Breast epithelium (tissue), 4 donors: ENCODE data around the gene PRMT9. TPM values are rescaled to one million over a fixed set of nuclear protein-coding genes. Genes with fewer than 3 reads are reported as not detected.

Experiments used
- DNase-seq, 2 donors: peaks; one replicate each; pipeline ENCODE4 v3.0.0-alpha.2; 2019; ENCODE audit warnings: low spot score in 2 of 2
- H3K27ac ChIP-seq, 2 donors: fragments of 200-600 bp; sonication (generic) in 1 of 2; one replicate each; pipeline ENCODE4 v1.5.1; 2016 to 2019; ENCODE audit warnings: mild to moderate bottlenecking in 1 of 2
- H3K27me3 ChIP-seq, 2 donors: fragments of 200-600 bp; sonication (generic) in 1 of 2; one replicate each; pipeline versions ENCODE4 v1.5.1 to v1.6.0; 2017 to 2019; ENCODE audit warnings: control low read depth in 1 of 2, mild to moderate bottlenecking in 1 of 2
- H3K36me3 ChIP-seq: fragments of 200-600 bp; one replicate; pipeline ENCODE4 v1.5.1; 2019
- H3K4me1 ChIP-seq, 2 donors: fragments of 200-600 bp; sonication (generic); one replicate each; pipeline ENCODE4 v1.5.1; 2016 to 2019; ENCODE audit warnings: control low read depth in 1 of 2
- H3K4me3 ChIP-seq, 3 donors: fragments of 200-600 bp; sonication (generic); 1 replicate in 2 of 3; 2 replicates in 1 of 3; pipeline ENCODE4 v1.5.1; 2016 to 2019; ENCODE audit warnings: mild to moderate bottlenecking in 3 of 3, moderate library complexity in 2 of 3
- H3K9me3 ChIP-seq, 2 donors: fragments of 200-600 bp; sonication (generic) in 1 of 2; one replicate each; pipeline ENCODE4 v1.5.1; 2016 to 2019; ENCODE audit warnings: control low read depth in 1 of 2
- CTCF ChIP-seq, 3 donors: fragments of 450-650 bp; IDR thresholded peaks; one replicate each; pipeline ENCODE4 v1.5.1; 2016 to 2017; ENCODE audit warnings: antibody characterized with exemption in 3 of 3, mild to moderate bottlenecking in 3 of 3, moderate library complexity in 3 of 3
- POLR2A ChIP-seq: fragments of 450-650 bp; IDR thresholded peaks from one replicate; pipeline ENCODE4 v1.6.1; 2016; ENCODE audit warnings: antibody characterized with exemption, mild to moderate bottlenecking, moderate library complexity
- POLR2AphosphoS5 ChIP-seq, 3 donors: sonication (generic); formaldehyde crosslinking; IDR thresholded peaks; one replicate each; pipeline ENCODE4 v1.6.1; 2017; ENCODE audit warnings: antibody characterized with exemption in 3 of 3
- intact Hi-C: fragments of 100-400 bp; cut with DNase I; formaldehyde crosslinking; loops from one replicate; pipeline ENCODE4 v1.15.1; 2023; ENCODE audit warnings: low total_unique reads
- total RNA-seq, 3 donors: library from RNA; depleted of rRNA; stranded (reverse); fragments of >200 nt; gene quantifications; one replicate each; pipeline ENCODE4 v1.1.0, GENCODE V29; 2016

Gene PRMT9
- total RNA-seq, 3 donors from 2014 or later, result 7.8 to 21.8 (median 10.5) TPM

GRCh38 chr4:147693218-147693617 is 9.3 kb upstream of the PRMT9 start:
- no peak overlapping the region for H3K4me3 ChIP-seq
- intact Hi-C loops, result no loop called here
- H3K27ac ChIP-seq, result no peak overlapping the region
- TF ChIP-seq POLR2AphosphoS5 (IDR thresholded peaks at IDR 0.05) (no peak), CTCF (IDR thresholded peaks at IDR 0.05) (no peak), POLR2A (no peak)
- H3K4me1 ChIP-seq, result no peaks in the 10 kb centered on the region
- H3K36me3 ChIP-seq, result no peaks in the 10 kb centered on the region
- H3K27me3 ChIP-seq, result no peaks in the 10 kb centered on the region
- no peak for DNase-seq
- H3K9me3 ChIP-seq, result no peaks in the 10 kb centered on the region

GRCh38 chr4:147691820-147692219 is 7.9 kb upstream of the PRMT9 start:
- H3K9me3 ChIP-seq, result no peaks in the 10 kb centered on the region
- intact Hi-C loops, result no loop called here
- DNase-seq, result no peak
- H3K4me3 ChIP-seq, result no peak overlapping the region
- no peak overlapping the region for H3K27ac ChIP-seq
- TF ChIP-seq CTCF (IDR thresholded peaks at IDR 0.05) (no peak), POLR2A (no peak), POLR2AphosphoS5 (IDR thresholded peaks at IDR 0.05) (no peak)
- no peaks in the 10 kb centered on the region for H3K27me3 ChIP-seq
- no peaks in the 10 kb centered on the region for H3K36me3 ChIP-seq
- H3K4me1 ChIP-seq, result no peaks in the 10 kb centered on the region

- no peak overlapping the region for H3K4me3 ChIP-seq
- no peak for DNase-seq
- H3K9me3 ChIP-seq, result no peaks in the 10 kb centered on the region
- H3K36me3 ChIP-seq, result no peaks in the 10 kb centered on the region
- intact Hi-C loops, result no loop called here
- TF ChIP-seq POLR2AphosphoS5 (IDR thresholded peaks at IDR 0.05), result no peak
- TF ChIP-seq POLR2A, result no peak
- no peak for TF ChIP-seq CTCF (IDR thresholded peaks at IDR 0.05)
- H3K27me3 ChIP-seq, result no peaks in the 10 kb centered on the region
- H3K27ac ChIP-seq, result no peak overlapping the region
- H3K4me1 ChIP-seq, result no peaks in the 10 kb centered on the region
These were observed 5.1 kb upstream of the PRMT9 start for GRCh38 chr4:147689067-147689466.

- Histone ChIP-seq H3K27ac (peak overlapping the region; percentile 89 to 91), H3K27me3 (no peaks in the 10 kb centered on the region), H3K36me3 (no peaks in the 10 kb centered on the region), H3K4me3 (peak overlapping the region; percentile 70 to 79 (median 79)), H3K9me3 (no peaks in the 10 kb centered on the region), H3K4me1 (peaks cover 0 to 3% of the 10 kb centered on the region in 2 donors)
- DNase-seq, result no peak
- no peak for TF ChIP-seq POLR2A
- intact Hi-C loops, result no loop called here
These were observed 773 bp downstream of the PRMT9 start for GRCh38 chr4:147683188-147683591.

- no peak for TF ChIP-seq CTCF (IDR thresholded peaks at IDR 0.05)
- no peak for TF ChIP-seq POLR2AphosphoS5 (IDR thresholded peaks at IDR 0.05)
- TF ChIP-seq POLR2A, result no peak
- intact Hi-C loops, result no loop called here
- peak overlapping the region in 1 of 2 donors; percentile 89 for H3K27ac ChIP-seq
These were observed 1.2 kb downstream of the PRMT9 start for GRCh38 chr4:147682755-147683154.

More at GRCh38 chr4:147682755-147683154, 1.2 kb downstream of the PRMT9 start:
- DNase-seq, result no peak
- Histone ChIP-seq H3K27me3 (no peaks in the 10 kb centered on the region), H3K36me3 (no peaks in the 10 kb centered on the region), H3K9me3 (no peaks in the 10 kb centered on the region), H3K4me1 (peaks cover 0 to 3% of the 10 kb centered on the region in 2 donors), H3K4me3 (peak overlapping the region in 2 of 3 donors; percentile 79)
